HG02610 (cell line): ENCODE measurements around the gene PDLIM7.
A peak's percentile ranks its signal among the peaks of the same experiment; 100 is the strongest.

Experiments used
- ATAC-seq: cut with Tn5 transposase; IDR thresholded peaks from one replicate; pipeline ENCODE4 v1.9.1; 2021; ENCODE audit warnings: mild to moderate bottlenecking, moderate library complexity; ENCODE audit not compliant: unreplicated experiment

Gene PDLIM7

GRCh38 chr5:177524941-177525655 is 27.7 kb upstream of the PDLIM7 start:
- ATAC-seq = no peak

- ATAC-seq = no peak
Measured at GRCh38 chr5:177524539-177524900, 27.1 kb upstream of the PDLIM7 start.

GRCh38 chr5:177523711-177524538 is 26.5 kb upstream of the PDLIM7 start:
- ATAC-seq = no peak

- no peak for ATAC-seq
Measured at GRCh38 chr5:177520916-177521513, 23.6 kb upstream of the PDLIM7 start.

- ATAC-seq = no peak
Measured at GRCh38 chr5:177520271-177520670, 22.9 kb upstream of the PDLIM7 start.

- ATAC-seq = no peak
Measured at GRCh38 chr5:177519463-177520235, 22.2 kb upstream of the PDLIM7 start.

- ATAC-seq = peak; percentile 74
Measured at GRCh38 chr5:177516601-177517568, 19.5 kb upstream of the PDLIM7 start, which contains the start of gene DDX41. Gene DDX41 (minus strand): TSS chr5:177516961. CDS start chr5:177516945, 16 bp downstream.

- ATAC-seq = no peak
Measured at GRCh38 chr5:177515580-177515979, 18.2 kb upstream of the PDLIM7 start.

GRCh38 chr5:177514541-177514940 is 17.1 kb upstream of the PDLIM7 start:
- ATAC-seq = no peak

GRCh38 chr5:177513500-177513899 is 16.1 kb upstream of the PDLIM7 start:
- no peak for ATAC-seq

- ATAC-seq = no peak
Measured at GRCh38 chr5:177512736-177513380, 15.5 kb upstream of the PDLIM7 start.

GRCh38 chr5:177511796-177512675 is 14.6 kb upstream of the PDLIM7 start:
- ATAC-seq = no peak

- ATAC-seq = no peak
Measured at GRCh38 chr5:177511181-177511580, 13.8 kb upstream of the PDLIM7 start.

GRCh38 chr5:177510567-177511053 is 13.2 kb upstream of the PDLIM7 start:
- peak; percentile 33 for ATAC-seq

GRCh38 chr5:177509991-177510566 is 12.7 kb upstream of the PDLIM7 start:
- ATAC-seq = no peak

- ATAC-seq = no peak
Measured at GRCh38 chr5:177509381-177509951, 12.1 kb upstream of the PDLIM7 start, which contains the start of gene DOK3. Gene DOK3 (minus strand): TSS chr5:177509826. CDS start chr5:177509540, 286 bp downstream.

GRCh38 chr5:177508837-177509236 is 11.4 kb upstream of the PDLIM7 start:
- no peak for ATAC-seq
